ENCODE results near the gene PLSCR3. TPM values are rescaled to one million over a fixed set of nuclear protein-coding genes. Genes with fewer than 3 reads are reported as not detected.

Gene PLSCR3
- total and polyA plus RNA-seq, 2 experiments from 2014 or later = 30.0 to 34.3 TPM

GRCh38 chr17:7413346-7413985, 19.1 kb upstream of the PLSCR3 start:
- DNase-seq (ENCODE audit: low spot score) (no peak), ATAC-seq (no peak)
- Histone ChIP-seq H2AFZ (no peak overlapping the region), H3K27ac (ENCODE audit: low read depth) (no peak overlapping the region), H3K36me3 (ENCODE audit: insufficient read depth) (no peaks in the 10 kb centered on the region; the same call in 1 of the 2 replicates), H3K79me2 (replicated peaks; ENCODE audit: insufficient read depth) (no peaks in the 10 kb centered on the region), H3K4me1 (ENCODE audit: insufficient read depth) (0 out of 2 replicates have a peak, but pooled peaks cover 4% of the 10 kb centered on the region), H3F3A (replicated peaks; ENCODE audit: low read depth) (no peaks in the 10 kb centered on the region), H3K27me3 (ENCODE audit: insufficient read depth) (no peaks in the 10 kb centered on the region), H4K20me1 (replicated peaks; ENCODE audit: insufficient read depth) (no peaks in the 10 kb centered on the region; the same call in none of the 2 replicates), H3K4me2 (no peak overlapping the region), H3K4me3 (no peak overlapping the region), H3K9me2 (ENCODE audit: insufficient read depth) (no peaks in the 10 kb centered on the region)
- Mint-ChIP-seq H3K27me3 (ENCODE audit: insufficient read depth, low read depth, poor library complexity) (peaks cover 15% of the 10 kb centered on the region), H3K4me3 (no peak overlapping the region; the same call in 2 of the 3 replicates), H3K9me3 (no peaks in the 10 kb centered on the region), H3K27ac (no peak overlapping the region), H3K36me3 (ENCODE audit: low read depth) (peaks cover 38% of the 10 kb centered on the region), H3K4me1 (peaks cover 24% of the 10 kb centered on the region)
- no peak for TF ChIP-seq REST (IDR thresholded peaks at IDR 0.05; ENCODE audit: unreplicated experiment)
- TF ChIP-seq EZH2phosphoT487 (IDR thresholded peaks at IDR 0.05; ENCODE audit: unreplicated experiment) = no peak
- no peak for TF ChIP-seq POLR2AphosphoS5 (IDR thresholded peaks at IDR 0.05; ENCODE audit: low read depth)
- no peak for TF ChIP-seq JUNB (IDR thresholded peaks at IDR 0.05; ENCODE audit: unreplicated experiment)
- no peak for TF ChIP-seq EZH2 (IDR thresholded peaks at IDR 0.05; ENCODE audit: low read depth, unreplicated experiment)
- no peak for TF ChIP-seq CREB1 (CRISPR knock-in tag; IDR thresholded peaks at IDR 0.05; ENCODE audit: low read depth)
- no peak for TF ChIP-seq ZNF331 (CRISPR knock-in tag; IDR thresholded peaks at IDR 0.05; ENCODE audit: low read depth)
- no peak for TF ChIP-seq ZNF462 (CRISPR knock-in tag; IDR thresholded peaks at IDR 0.05)

Data from GM23338 (cell line).